Fibroblast of peridontal ligament (primary cell): Measurements from ENCODE around the gene PRKG1.
"Not testable (repeated sequence)": the region's sequence is repeated elsewhere in the genome, so short reads cannot be mapped to it uniquely, and the experiment has no call there.

Experiments used
- DNase-seq: peaks from one replicate; pipeline ENCODE4 v3.0.0-alpha.2; 2010; ENCODE audit errors: extremely low read depth

The PRKG1 gene

DNA sequence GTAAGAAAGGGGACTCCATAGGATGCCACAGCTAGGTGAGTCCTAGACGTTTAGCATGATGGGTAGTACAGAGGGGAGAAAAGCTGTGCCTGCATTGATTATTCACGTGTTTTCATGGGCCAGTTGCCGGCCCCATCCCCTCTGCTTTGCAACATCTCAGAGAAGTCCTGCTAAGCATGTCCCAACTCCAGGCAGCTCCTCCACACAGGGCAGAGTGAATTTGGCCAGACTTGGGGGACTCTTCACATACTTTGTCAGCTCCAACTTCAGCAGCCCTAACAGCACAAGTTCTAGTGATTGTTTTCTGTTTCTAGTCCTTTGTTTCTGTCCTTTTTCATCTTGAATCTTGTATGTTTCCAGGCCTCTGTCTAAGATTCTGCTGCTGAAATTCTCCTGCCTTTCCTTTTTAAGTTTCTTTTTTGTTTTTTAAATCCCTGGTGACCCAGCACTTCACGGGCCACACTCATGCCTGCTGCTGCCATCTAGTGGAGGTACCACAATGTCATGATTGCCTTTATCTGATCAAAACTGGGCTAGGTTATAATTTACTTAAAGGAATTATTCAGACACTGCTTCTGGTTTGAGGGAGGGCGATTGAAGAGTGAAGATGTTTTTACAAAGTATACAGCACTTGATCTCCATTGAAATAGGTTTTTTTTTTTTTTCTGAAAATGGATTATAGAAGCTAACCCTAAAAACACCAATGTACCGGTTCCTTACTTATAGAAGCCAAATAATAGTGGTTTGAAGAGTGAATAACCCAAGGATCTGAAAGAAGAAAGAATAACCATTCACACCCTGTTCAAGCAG is 348.2 kb downstream of the PRKG1 start:
- peak; percentile 89 for DNase-seq

DNA sequence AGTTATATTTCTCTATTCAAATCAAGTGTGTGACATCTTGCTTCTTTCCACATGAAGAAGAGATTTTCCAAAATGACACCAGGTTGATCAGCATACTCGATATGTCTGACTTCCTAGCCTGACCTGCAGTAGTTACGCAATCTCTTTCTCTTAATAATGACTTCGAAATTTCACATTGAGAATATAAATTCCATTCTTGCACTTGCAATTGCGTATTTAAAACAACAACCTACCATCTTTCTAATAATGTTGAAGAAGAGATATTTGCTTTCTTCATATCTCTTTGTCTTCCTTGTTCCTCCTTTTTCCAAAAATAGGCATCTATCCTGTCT is 348.8 kb downstream of the PRKG1 start:
- no peak for DNase-seq

DNA sequence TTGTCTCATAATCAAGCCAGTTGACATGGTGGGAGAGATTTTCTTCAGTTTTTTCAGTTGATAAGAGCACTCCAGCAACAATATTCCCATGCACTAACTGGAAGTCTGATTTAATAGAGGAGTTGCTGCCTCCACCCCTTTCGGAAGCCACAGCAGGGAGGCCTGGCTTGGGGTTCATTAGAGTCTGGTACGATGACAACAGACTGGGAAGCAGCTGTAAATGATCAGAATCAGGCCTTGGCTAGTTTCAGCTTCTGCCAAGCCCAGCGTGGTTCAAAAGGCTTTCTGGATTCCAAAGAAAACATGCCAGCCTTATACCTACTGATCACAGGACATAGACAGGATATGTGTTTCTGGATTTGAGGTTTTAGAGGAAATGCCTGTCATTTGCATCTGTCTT is 351.1 kb downstream of the PRKG1 start:
- DNase-seq, result peak; percentile 64

DNA sequence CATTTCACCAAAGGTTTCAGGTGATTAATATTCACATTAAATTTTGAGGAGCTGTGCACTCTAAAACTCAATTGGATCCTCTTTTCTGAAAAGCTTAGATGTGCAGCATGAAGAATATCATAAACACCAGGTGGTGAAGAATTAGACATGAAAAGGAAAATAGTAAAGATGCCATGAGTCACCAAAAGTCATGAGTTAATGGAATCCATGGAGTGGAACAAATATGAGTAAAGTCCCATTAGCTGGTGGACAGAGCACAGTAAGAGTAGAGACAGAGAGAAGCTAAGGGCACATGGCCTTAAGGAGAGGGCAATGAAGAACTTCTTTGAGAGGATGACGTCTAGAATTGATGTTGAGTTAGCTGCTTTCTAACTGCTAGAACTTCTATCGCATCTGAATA is 353.5 kb downstream of the PRKG1 start:
- DNase-seq, result no peak

DNA sequence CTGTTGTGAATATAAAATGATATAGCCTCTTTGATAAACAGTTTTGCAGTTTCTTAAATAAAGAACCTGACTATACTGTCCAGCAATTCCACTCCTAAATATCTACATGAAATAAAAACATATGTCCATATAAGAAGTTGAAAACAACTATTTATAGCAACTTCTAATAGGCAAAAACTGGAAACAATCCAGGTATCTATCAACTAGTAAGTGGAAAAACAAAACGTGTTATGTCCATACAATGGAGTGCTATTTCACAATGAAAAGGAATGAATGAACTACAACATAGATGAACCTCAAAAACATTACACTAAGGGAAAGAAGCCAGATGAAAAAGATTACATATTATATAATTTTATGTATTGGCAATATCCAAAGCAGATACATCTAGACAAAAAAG is 356.2 kb downstream of the PRKG1 start:
- DNase-seq, result no peak

DNA sequence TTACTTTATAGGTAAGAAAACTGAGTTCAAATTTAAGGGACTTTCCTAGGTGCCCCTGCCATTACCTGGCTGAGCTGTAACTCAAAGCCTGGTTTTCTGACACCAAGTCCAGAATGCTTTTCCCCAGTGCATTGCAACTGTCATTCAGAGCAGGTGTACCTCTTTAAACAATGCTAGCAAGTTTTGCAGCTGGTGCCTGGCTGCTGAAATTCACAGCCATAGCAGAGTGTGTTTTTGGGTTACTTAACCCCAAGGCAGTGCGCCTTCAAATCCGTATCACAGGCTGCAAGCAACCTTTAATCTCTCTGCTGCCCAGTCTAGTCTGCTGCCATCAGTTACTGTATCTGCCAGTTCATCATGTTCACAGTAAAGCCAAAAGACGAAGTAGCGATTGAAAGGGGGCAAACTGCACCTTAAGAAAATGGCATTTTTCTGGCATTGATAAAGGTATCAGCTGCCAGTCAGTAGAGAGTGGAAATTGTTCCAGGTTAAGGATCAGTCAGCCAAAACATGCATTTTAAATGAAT is 359.7 kb downstream of the PRKG1 start:
- no peak for DNase-seq

DNA sequence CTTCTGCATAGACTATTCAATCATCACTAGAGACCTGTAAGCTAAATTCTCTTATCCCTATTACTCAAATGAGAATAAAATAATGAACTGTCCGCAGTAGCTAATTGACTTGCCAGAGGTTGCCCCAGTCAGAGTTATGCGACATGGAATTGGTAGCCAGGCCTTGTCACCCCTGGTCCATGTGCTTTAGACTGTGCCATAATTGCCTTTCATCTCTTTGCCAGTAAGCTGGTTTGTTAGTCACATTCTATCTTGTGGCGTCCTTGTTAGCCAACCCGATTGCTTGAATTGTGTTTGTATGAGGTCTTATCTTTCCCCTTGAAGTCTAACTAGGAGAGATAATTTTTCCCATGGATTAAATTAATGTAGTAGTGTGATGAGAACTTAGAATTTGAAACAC is 362.5 kb downstream of the PRKG1 start:
- DNase-seq, result no peak

DNA sequence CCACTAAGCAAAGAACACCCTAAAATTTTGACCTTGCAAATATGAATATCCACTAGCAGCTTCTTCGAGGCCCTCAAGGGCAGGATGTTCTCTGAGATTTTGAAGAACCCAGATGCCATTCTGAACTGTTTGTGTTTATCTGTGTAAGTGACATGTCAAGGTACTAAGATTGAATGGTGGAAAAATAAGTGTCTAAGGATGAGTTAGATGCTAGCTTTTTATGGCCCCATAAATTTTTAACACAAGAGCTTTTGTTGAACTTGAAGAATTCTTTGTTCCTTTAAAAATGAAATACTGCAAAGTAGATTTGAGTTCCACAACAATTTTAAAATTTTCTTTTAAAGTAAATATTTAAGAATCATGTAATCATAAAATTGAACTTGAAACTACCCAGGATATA is 365.4 kb downstream of the PRKG1 start:
- no peak for DNase-seq

DNA sequence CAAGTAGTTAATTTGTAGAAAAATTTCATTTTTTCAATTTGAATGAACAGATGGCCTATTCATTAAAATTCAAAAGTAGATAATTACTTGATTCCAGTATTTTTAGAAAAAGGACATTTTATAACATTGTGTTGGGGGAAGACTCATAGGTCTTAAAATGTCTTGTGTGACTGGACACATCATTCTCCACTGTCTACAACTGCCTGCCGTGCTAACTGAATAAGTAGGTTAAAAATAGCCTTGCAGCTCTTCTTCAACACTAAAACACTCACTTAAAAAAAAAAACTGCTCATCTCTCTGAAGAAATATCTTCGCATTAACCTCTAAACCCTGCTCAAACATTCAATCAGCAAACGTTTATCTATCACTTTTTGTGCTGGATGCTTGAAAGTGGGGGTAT is 371.3 kb downstream of the PRKG1 start:
- DNase-seq, result no peak

DNA sequence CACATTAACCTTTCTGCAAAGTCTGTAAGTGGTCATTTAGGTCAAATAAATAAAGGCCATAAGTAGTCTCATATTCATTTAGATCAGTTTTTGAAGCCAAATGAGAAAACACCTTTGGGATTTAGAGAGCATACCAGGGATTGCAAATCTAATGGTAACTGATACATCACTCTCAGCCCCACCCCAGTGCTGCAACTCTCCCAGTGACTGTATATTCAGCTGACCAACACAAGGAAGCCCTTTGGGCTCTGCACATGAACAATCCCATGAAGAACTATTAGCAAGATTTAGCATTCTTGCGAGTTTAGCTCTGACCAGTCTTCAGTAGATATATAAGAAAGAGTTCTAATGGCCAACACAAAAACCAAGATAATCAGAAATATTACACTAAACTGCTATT is 372.8 kb downstream of the PRKG1 start:
- DNase-seq, result peak; percentile 34

DNA sequence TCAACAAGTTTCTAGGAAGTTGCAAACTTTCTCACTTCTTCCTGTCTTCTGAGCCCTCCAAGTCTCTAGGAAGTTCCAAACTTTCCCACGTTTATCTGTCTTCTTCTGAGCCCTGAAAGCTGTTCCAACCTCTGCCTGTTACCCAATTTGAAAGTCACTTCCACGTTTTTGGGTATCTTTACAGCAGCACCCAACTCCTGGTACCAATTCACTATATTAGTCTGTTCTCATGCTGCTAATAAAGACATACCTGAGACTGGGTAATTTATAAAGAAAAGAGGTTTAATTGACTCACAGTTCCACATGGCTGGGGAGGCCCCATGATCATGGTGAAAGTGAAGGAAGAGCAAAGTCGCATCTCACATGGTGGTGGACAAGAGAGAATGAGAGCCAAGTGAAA is 381.5 kb downstream of the PRKG1 start:
- not testable (repeated sequence) for DNase-seq

DNA sequence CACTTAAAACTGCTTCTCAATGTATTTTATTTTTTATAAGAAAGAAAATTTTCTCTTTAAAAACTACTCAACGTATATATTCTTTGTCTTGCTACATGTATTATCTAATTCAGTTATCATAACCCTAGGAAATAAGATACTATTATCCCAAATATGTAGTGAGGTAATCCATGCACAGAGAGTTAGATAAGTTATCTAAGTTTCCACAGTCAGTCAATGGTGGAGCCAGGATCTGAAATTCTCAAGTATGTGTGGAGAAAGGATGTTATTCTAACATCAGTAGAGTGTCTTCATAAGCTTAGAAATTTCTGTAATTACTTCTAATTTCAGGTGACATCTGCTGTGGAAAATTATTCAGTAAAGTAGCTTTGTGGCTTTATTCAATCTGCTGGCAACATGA is 385.2 kb downstream of the PRKG1 start:
- no peak for DNase-seq

DNA sequence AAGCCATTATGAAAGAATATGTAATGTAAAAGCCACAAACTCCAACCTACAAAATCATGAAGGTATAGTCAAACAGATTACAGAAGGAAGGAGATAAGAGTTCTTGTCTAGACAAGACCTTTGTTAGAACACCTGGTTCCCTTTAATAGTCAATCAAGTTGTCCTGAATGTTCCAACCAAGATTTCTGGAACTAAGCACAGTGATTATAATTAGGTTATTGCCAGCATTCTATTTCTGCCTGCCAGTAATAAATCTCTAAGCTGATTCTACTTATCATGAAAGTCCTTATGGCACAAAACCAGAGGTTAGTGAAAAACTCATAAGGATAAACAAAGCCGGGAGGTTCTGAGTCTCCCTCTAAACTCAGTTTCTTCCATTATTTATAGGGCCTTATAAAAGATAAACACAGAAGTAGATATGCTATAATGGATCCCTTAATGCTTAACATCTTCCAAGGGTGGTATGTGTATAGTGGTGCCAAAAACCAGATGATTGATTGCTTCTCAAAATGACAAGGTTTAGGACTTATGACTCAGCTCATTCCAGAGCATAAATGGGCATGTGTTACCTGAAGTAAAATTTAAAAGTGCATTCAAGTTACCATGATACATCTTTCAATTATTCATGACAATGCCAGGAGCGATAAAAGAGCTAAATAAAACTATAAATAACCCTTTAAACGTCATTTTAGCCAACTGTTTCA is 387.9 kb downstream of the PRKG1 start:
- DNase-seq, result peak; percentile 10

DNA sequence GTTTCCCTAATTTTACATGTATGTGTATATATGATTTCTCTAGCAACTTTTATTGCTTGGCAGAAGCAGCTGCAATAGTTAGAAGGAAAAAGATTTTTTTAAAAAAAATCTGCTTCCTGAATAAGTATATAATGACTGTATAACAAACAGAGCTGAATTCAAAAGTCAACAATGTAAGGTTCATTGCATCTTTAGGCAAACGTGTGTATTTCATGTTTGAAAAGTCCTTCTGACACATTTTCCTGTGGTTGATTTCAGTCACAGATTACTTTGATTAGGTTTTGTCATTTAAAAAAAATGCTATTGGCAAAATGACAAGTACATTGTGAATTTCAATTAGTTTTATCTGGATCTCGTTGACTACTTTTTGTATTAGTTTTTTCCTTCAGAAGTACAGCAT is 394.1 kb downstream of the PRKG1 start:
- DNase-seq, result peak; percentile 13

DNA sequence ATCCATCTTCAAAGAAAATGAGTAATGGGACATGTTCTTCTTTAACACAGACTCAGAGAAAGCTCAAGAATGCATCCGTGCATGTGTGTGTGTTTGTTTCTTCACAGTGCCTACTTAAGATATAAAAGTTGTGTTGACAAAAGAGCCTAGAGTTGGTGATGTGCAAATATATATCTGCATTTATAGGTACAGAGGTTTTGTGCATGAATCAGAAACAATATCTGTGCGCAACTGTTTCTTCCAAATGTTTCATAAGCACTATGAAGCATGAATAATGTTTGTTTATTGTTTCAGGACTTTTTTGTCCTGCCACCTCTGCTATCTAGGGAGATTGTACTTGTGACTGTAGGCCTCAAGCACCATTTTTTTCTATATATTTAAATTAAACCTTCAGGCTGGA is 395.4 kb downstream of the PRKG1 start:
- DNase-seq, result no peak

DNA sequence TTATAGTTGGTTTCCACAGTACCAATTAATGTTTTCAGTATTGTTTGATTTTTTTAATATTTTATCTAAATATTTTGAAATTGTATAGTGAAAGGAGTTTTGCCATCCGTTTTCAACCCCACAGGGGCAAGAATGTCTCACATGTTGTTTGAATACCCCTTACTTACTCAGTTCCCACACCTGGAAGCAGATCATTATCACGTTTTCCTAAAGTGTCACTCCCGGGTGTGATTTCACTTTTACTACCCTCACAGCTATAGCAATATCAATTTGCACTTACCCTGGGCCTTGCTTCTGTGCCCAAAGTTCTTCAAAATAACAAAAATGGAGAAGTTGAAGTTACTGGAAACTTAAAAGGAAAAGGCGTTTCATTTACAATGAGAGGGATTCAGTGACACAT is 397.0 kb downstream of the PRKG1 start:
- no peak for DNase-seq

DNA sequence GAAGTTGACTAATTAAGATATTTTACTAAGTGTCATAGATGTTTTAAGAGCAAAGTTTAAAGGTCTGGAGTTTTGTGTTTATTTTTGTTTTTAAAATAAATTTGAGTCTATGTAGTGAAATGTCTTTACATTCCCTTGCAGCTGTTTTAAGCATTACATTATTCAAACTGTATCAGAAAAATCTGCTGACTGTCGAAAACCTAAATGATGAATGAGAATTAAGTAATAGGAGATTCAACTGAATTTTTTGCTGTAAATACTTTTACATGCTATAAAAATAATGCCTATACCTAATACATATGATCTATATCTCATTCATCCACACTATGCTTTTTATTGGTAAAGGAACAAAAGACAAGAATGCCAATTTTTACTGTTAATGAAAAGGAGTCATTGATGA is 397.9 kb downstream of the PRKG1 start:
- no peak for DNase-seq

DNA sequence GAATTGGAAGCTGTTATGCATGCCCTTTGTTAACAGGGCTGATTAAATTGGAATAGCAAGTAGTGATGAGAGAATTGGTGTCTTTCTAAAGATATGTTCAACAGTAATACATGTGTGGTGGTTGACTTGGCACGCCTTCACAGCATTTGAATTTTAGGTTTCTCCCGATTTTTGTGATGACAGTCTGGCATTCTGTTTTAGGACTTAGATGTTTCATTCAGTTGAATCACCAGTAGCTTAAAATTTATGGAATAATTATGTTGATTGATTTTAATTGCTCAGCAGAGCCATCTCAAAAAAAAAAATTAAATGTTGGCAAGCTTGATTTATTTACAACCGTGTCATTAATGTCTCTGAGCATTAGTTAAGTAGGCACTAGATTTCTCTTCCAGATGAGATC is 405.4 kb downstream of the PRKG1 start:
- DNase-seq, result no peak

DNA sequence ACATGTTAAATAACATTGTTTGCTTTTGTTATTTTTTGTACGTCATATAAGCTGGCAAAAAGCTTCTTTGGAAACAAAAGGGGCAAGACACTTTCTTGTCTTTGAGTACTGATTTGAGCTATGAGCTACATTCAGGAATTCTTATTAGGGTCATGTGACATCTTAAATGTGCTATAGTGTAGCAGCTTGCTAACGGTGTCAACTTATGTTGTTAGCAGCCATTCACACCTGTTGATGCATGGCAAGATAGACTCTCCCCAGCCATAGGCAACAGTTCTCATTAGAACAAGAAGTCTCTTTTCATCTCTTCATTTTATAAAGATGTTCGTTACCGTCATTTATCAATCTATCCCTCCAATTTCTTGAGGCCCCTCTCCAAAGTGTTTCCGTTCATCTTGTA is 411.4 kb downstream of the PRKG1 start:
- no peak for DNase-seq

DNA sequence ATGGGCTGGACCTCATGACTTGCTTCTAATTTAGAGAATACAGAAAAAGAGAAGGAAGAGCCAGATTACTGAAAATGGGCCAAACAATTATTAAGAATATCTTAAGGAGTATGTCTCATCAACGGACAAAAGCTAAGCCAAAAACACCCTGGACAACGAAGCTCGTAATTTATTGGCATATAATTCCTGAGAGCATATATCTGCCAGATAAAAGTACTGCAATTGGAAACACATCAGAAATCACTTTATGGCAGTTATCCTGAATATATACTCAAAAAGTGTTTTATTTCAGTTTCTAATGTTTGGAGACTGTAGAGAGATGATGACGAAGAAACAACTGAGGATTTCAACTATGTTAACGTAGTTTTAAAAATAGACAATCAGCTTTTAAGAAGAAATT is 413.3 kb downstream of the PRKG1 start:
- no peak for DNase-seq

DNA sequence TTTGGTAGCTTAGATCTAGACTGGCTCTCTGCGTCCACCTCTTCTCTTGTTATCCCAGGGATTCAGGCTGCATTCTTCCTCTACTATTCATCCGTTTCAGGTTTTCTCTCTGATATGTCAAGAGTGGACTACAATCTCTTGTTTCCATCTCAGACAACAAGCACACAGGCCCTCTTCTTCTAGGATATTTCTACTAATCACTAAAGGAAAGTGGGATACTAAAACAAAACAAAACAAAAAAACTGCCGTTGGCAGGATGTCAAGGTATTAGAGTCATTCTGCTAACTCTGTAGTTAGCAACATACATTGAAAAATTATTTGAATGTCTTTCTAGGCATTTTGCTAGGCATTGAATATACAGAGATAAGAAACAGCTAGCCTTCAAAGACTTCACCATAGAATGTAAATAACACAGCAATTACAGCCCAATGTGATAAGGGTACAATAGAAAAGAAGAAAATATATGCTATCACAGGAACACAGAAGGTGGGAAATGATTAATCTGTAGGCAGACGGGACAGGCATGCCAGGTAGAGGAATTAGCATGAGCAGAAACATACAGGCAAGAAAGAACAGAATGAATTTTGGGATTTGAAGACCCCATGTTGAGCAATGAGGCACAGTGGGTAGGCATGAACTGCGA is 414.6 kb downstream of the PRKG1 start:
- no peak for DNase-seq

DNA sequence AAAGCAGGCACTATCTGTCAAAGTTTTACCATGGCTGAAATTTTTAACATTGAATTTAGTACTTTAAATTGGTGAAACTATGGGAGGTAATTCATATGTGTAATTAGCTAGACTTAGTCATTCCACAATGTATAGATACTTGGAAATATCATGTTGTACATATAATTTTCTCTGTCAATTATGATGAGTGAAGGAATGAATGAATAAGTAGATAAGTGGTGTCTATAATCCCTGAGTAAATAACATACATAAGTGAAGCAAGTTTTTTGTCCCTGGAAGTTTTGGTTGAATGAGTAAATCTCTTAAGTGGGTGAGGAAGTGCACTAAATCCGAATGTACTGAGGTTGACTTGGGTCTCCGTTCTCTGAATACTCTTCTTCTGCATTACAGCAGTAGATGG is 424.1 kb downstream of the PRKG1 start:
- no peak for DNase-seq

DNA sequence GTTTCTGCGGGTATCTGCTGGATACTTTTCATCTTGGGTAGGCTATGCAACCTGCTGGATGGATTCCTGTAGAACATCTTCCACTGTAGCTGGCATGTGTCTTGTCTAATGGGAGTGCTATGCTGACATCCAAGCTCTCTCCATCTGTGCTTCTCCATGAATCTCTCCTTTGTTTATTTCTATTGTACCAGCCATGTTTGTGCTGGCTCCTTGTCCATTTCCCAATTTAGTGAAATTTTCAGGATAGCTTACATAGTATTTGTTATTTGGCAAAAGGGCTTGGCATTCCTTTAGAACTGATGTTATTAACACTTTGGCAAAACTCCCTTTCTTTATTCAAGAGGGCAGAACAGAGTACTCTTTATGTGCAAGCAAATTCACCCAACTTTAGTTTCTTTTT is 427.1 kb downstream of the PRKG1 start:
- DNase-seq, result peak; percentile 91
